Heart right ventricle (tissue), 16 donors: ENCODE data around the gene SYNPO. TPM values are rescaled to one million over a fixed set of nuclear protein-coding genes. Genes with fewer than 3 reads are reported as not detected.

Experiments
- ATAC-seq, 8 donors: fragments of 200-7000 bp; cut with Tn5 transposase; one replicate each; pipeline ENCODE4 v1.9.1; 2020; ENCODE audit warnings: mild to moderate bottlenecking in 8 of 8, moderate library complexity in 8 of 8, moderate number of reproducible peaks in 1 of 8
- DNase-seq, 2 donors: peaks; one replicate each; pipeline ENCODE4 v3.0.0-alpha.2; 2020
- H3K27ac ChIP-seq, 10 donors: fragments of 200-600 bp; sonication (generic) in 2 of 10; one replicate each; pipeline versions ENCODE4 v1.5.0 to v1.8.0; 2020 to 2022; ENCODE audit warnings: mild to moderate bottlenecking in 3 of 10
- H3K27me3 ChIP-seq, 7 donors: fragments of 200-600 bp; one replicate each; pipeline ENCODE4 v1.8.0; 2021 to 2022; ENCODE audit warnings: mild to moderate bottlenecking in 2 of 7
- H3K36me3 ChIP-seq, 9 donors: fragments of 200-600 bp; sonication (generic) in 1 of 9; one replicate each; pipeline versions ENCODE4 v1.5.0 to v1.8.0; 2020 to 2022; ENCODE audit warnings: mild to moderate bottlenecking in 2 of 9
- H3K4me1 ChIP-seq, 9 donors: fragments of 200-600 bp; sonication (generic) in 1 of 9; one replicate each; pipeline versions ENCODE4 v1.5.0 to v1.8.0; 2020 to 2022; ENCODE audit warnings: mild to moderate bottlenecking in 4 of 9
- H3K4me3 ChIP-seq, 10 donors: fragments of 200-600 bp; sonication (generic) in 2 of 10; one replicate each; pipeline versions ENCODE4 v1.5.0 to v1.8.0; 2020 to 2022; ENCODE audit warnings: mild to moderate bottlenecking in 7 of 10, moderate library complexity in 2 of 10
- H3K9me3 ChIP-seq, 11 donors: fragments of 200-600 bp in 10 of 11; sonication (generic) in 2 of 11; one replicate each; pipeline versions ENCODE4 v1.5.0 to v1.8.0; 2013 to 2022; ENCODE audit warnings: mild to moderate bottlenecking in 2 of 11, control low read depth in 1 of 11, moderate library complexity in 1 of 11
- WGBS, 2 donors: extraction: QIAGEN DNeasy Blood & Tissue Kit; methylation state at CpG; one replicate each; pipeline ENCODE4 v1.1.7; 2013; ENCODE audit warnings: inconsistent platforms in 1 of 2; 5-methylcytosine and 5-hydroxymethylcytosine counted together
- intact Hi-C, 10 donors: fragments of 100-400 bp; cut with DNase I; formaldehyde crosslinking; loops; one replicate each; pipeline versions ENCODE4 v1.11.1 to v1.14.2; 2022
- polyA plus RNA-seq, 2 donors: library from polyadenylated mRNA; stranded (reverse); fragments of 200-250 nt; gene quantifications; one replicate each; pipeline ENCODE4 v1.2.3, GENCODE V29; 2013
- total RNA-seq, 10 donors: library from RNA; stranded (reverse); fragmentation: NEBNext Ultra II Directional in 3 of 10; extraction: Animal tissue kit (Norgen Biotek cat#: 25700) in 3 of 10; gene quantifications; one replicate each; pipeline versions ENCODE4 v1.2.1 to v1.2.4, GENCODE V29; 2021 to 2023
- TF ChIP-seq, protein P1 (sequence below), 9 donors: fragments of 200-600 bp; sonication (generic) in 2 of 9; IDR thresholded peaks; one replicate each; pipeline versions ENCODE4 v1.5.0 to v1.8.0; 2021 to 2022; ENCODE audit warnings: antibody characterized with exemption in 9 of 9, mild to moderate bottlenecking in 5 of 9, moderate library complexity in 1 of 9
- donor health status: Arrhythmogenic right ventricular cardiomyopathy.
- donor health status: ischemic (EF 13 %, LVEDD 7.1; RV severe dilation, severe dysfunction).
- donor health status: healthy with polysubstance abuse.
- donor health status: DM: no; HTN: yes; CAD: no.
- donor health status: DM: no; HTN: no; CAD: no.
- donor health status: ischemic (EF 25% LVEDD 6.9; RV normal size, moderate dysfunction).
- donor health status: ischemic (EF 25% LVEDD 5.7; RV mildly dilated, moderate dysfunction).
- donor health status: healthy.
- donor health status: DM: yes; HTN: yes; CAD: no.
- donor health status: Ischemic cardiomyopathy.
- donor health status: ischemic (EF 35%, LVEDD 5.7; RV mildly dilated, moderate dysfunction).
- donor health status: nonischemic (EF 11% LVEDD 7.7; RV severe dilation, severe dysfunction).
- donor health status: DM: yes; HTN: yes; CAD: no.
- donor health status: PGD.
- donor health status: ischemic (EF 29% LVEDD 5.4; RV normal size, mild dysfunction).
- donor health status: nonischemic (EF 23%, LVEDD 6.1; RV moderate dilation, normal function).

Gene SYNPO
- total and polyA plus RNA-seq, 12 donors, result 129 to 777 (median 652) TPM

DNA sequence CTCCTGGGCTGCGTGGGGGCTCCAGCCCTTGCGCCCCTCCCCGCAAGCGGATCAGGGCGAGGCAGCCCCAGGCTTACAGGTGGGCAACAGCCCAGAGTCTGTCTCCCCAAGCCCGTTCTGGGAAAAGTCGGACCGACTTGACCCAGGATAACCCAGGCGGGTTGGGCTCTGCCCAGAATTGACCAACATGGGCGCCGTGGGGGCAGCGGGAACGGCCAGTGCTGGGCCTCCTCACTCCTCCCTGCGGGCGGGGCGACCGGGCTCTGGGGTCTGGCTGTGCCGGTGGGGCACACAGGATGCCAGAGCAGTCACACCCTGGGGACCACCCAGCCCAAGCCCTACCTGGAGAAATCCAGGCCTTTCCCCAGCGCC is 15.3 kb upstream of the SYNPO start:
- DNase-seq (peak; percentile 56 to 71), ATAC-seq (peak; percentile 36 to 74 (median 56))
- no peaks in the 10 kb centered on the region for H3K9me3 ChIP-seq
- peaks cover 0 to 15% (median 0%) of the 10 kb centered on the region in 9 donors for H3K36me3 ChIP-seq
- H3K27me3 ChIP-seq, result peaks cover 0 to 20% (median 0%) of the 10 kb centered on the region in 7 donors
- TF ChIP-seq, protein P1, sequence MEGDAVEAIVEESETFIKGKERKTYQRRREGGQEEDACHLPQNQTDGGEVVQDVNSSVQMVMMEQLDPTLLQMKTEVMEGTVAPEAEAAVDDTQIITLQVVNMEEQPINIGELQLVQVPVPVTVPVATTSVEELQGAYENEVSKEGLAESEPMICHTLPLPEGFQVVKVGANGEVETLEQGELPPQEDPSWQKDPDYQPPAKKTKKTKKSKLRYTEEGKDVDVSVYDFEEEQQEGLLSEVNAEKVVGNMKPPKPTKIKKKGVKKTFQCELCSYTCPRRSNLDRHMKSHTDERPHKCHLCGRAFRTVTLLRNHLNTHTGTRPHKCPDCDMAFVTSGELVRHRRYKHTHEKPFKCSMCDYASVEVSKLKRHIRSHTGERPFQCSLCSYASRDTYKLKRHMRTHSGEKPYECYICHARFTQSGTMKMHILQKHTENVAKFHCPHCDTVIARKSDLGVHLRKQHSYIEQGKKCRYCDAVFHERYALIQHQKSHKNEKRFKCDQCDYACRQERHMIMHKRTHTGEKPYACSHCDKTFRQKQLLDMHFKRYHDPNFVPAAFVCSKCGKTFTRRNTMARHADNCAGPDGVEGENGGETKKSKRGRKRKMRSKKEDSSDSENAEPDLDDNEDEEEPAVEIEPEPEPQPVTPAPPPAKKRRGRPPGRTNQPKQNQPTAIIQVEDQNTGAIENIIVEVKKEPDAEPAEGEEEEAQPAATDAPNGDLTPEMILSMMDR (IDR thresholded peaks at IDR 0.05), result no peak
- peaks cover 24 to 88% (median 78%) of the 10 kb centered on the region in 9 donors for H3K4me1 ChIP-seq
- H3K4me3 ChIP-seq, result peak overlapping the region; percentile 64 to 99 (median 84)
- intact Hi-C loops, result loop anchor here in 4 of 10 donors (2.0 to 5.0 kb wide), 2 partner anchors 16 to 33 kb away; partner anchors contain the start of gene SYNPO (in 2 of the 4)
- peak overlapping the region; percentile 94 to 100 (median 98) for H3K27ac ChIP-seq
- WGBS, 2 donors, result 25 to 30% methylated on average over 19 of the region's 19 CpGs

DNA sequence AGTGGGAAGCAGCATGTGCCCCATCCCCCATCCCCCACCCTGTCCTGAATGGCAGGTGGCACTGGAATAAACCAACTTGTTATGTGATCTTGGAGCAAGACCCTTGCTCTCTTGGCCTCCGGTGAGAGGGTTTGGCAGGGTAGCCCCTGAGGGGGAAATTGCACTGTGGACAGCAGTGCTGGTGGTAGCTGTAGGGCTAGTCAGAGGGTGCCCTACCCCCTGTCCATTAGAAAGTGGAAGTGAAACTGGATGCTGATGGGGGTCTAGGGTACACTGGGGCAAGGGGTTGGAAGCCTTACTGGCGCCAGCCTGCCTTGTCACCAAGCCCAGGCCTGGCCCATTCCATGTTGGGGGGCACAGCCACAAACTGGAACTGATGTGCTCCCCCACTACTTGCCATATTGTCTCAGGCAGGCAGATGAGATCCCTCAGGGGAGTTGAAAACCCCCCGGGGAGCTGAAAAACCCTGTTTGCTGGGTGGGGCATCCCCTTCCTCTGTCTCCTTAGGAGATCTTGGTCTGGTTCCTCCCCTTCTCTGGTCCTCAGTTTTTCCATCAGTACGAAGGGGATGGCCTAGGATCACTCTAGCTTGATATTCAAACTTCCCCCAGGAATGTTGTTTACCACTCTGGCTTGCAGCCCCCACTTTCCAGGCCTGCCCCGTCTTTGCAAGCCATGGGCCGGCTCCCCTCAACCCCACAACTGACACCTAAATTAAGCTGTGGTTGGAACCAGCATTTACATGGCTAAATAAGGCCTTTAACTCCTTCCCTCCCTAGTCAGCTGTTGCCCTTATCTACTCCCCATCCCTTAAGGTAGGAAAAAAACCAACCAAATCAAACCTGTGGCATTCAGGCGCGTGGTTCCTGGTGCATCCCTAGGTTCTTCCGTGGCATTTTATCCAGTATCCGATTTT is 14.4 kb upstream of the SYNPO start:
- H3K4me1 ChIP-seq, result peaks cover 31 to 89% (median 82%) of the 10 kb centered on the region in 9 donors
- ATAC-seq (peak in 7 of 8 donors; percentile 2 to 34 (median 14)), DNase-seq (no peak)
- peak overlapping the region; percentile 94 to 100 (median 98) for H3K27ac ChIP-seq
- H3K36me3 ChIP-seq, result peaks cover 0 to 22% (median 0%) of the 10 kb centered on the region in 9 donors
- no peaks in the 10 kb centered on the region for H3K9me3 ChIP-seq
- 37% methylated on average over 10 of the region's 10 CpGs for WGBS, 2 donors
- H3K4me3 ChIP-seq, result peak overlapping the region; percentile 64 to 99 (median 84)
- TF ChIP-seq, protein P1 (IDR thresholded peaks at IDR 0.05), result no peak
- H3K27me3 ChIP-seq, result peaks cover 0 to 20% (median 0%) of the 10 kb centered on the region in 7 donors
- intact Hi-C loops, result loop anchor here in 4 of 10 donors (2.0 to 5.0 kb wide), 2 partner anchors 15 to 34 kb away; partner anchors contain the start of gene SYNPO (in 2 of the 4)

GRCh38 chr5:150626853-150627276 is 13.6 kb upstream of the SYNPO start:
- Histone ChIP-seq H3K4me1 (peaks cover 38 to 89% (median 82%) of the 10 kb centered on the region in 9 donors), H3K27ac (peak overlapping the region; percentile 94 to 100 (median 98)), H3K4me3 (peak overlapping the region; percentile 64 to 99 (median 84)), H3K36me3 (peaks cover 0 to 30% (median 0%) of the 10 kb centered on the region in 9 donors), H3K27me3 (peaks cover 0 to 20% (median 0%) of the 10 kb centered on the region in 7 donors), H3K9me3 (no peaks in the 10 kb centered on the region)
- TF ChIP-seq, protein P1 (IDR thresholded peaks at IDR 0.05), result no peak
- ATAC-seq, result peak in 7 of 8 donors; percentile 16 to 52 (median 26)
- intact Hi-C loops, result loop anchor here in 2 of 10 donors (5.0 kb wide), 1 partner anchor 35 kb away; no protein-coding TSS in a partner anchor
- WGBS, 2 donors, result 25 to 26% methylated on average over 5 of the region's 5 CpGs
- peak; percentile 52 to 62 for DNase-seq
